Cardiac fibroblast (primary cell): ENCODE data around the gene IL19.

ENCODE experiments used
- DNase-seq, 2 donors: peaks; one replicate each; pipeline versions ENCODE4 v3.0.0 to v3.0.0-alpha.2; 2010; ENCODE audit warnings: low read depth in 2 of 2
- H3K4me3 ChIP-seq, 2 donors: replicated peaks in 1 of 2; 1 replicate in 1 of 2; 2 replicates in 1 of 2; pipeline ENCODE4 v1.5.1; 2011; ENCODE audit warnings: low read depth in 2 of 2, low read length in 2 of 2, mild to moderate bottlenecking in 2 of 2, moderate library complexity in 1 of 2
- TF ChIP-seq, protein P1 (sequence below): IDR thresholded peaks from one replicate; pipeline ENCODE4 v1.5.1; 2011; ENCODE audit warnings: low read depth, mild to moderate bottlenecking, low read length, inconsistent platforms

IL19 gene

DNA sequence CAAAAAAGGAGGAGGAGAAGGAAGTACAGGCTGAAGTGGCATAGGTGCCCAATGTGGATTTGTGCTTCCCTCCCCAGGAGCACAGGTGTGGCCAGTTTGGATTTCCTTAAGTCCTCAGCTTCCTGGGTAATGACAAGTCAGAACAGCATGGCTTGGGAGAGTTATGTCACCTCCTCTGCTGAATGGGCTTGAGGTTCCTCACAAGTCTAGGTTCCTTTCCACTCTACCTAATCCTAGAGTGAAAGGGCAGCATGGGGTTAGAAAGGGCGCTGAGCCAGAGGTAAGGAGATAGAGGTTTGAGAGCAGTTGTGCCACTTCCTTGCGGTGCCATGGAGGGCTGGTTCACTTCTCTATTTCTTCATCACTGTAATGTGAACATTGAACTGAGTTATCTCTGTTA is 59.3 kb downstream of the IL19 start:
- TF ChIP-seq, protein P1, sequence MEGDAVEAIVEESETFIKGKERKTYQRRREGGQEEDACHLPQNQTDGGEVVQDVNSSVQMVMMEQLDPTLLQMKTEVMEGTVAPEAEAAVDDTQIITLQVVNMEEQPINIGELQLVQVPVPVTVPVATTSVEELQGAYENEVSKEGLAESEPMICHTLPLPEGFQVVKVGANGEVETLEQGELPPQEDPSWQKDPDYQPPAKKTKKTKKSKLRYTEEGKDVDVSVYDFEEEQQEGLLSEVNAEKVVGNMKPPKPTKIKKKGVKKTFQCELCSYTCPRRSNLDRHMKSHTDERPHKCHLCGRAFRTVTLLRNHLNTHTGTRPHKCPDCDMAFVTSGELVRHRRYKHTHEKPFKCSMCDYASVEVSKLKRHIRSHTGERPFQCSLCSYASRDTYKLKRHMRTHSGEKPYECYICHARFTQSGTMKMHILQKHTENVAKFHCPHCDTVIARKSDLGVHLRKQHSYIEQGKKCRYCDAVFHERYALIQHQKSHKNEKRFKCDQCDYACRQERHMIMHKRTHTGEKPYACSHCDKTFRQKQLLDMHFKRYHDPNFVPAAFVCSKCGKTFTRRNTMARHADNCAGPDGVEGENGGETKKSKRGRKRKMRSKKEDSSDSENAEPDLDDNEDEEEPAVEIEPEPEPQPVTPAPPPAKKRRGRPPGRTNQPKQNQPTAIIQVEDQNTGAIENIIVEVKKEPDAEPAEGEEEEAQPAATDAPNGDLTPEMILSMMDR = no peak
- no peak for DNase-seq
- no peak overlapping the region for H3K4me3 ChIP-seq

DNA sequence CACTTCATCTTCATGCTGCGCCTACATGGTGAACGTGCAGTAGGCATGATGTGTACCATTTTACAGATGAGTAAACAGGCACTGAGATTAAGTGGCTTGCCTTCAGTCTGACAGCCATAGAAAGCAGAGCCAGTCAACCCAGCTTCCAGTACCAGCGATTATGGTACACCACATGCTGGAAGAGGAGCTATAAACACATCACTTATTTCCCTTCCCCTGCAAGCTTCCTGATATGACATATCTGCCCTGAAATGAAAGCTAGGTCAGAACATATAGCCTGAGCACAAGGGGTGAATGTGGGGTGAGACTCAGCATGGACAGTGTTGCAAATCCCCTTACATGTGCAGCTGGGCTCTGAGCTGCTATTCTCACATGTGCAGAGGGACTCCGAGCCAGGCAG is 61.1 kb downstream of the IL19 start:
- H3K4me3 ChIP-seq = no peak overlapping the region
- TF ChIP-seq, protein P1 = no peak
- DNase-seq = no peak

DNA sequence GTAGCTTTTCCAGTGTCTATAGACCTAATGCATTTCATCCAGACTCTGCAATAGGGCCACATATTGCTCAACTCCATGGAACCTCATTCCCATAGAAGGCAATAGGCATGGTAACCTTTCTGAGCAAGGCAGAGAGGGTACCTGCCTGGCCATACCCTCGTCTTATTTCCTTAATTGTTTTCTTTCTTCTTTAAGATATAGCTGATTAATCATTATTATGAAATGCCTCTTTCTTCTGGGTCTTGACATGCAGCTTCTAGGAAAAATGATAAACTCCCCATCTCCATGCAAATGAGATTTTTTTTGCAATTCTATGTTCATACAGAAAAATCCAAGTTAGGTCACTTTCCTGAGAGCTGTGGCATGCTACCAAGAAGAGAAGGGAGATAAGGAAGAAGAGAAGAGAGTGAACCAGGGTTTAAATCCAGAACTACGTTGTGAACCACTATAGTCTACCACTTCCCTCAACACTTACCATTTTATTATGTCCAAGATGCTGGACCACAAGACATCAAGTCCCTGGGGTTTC is 61.8 kb downstream of the IL19 start:
- DNase-seq = no peak
- H3K4me3 ChIP-seq = no peak overlapping the region
- TF ChIP-seq, protein P1 = no peak

DNA sequence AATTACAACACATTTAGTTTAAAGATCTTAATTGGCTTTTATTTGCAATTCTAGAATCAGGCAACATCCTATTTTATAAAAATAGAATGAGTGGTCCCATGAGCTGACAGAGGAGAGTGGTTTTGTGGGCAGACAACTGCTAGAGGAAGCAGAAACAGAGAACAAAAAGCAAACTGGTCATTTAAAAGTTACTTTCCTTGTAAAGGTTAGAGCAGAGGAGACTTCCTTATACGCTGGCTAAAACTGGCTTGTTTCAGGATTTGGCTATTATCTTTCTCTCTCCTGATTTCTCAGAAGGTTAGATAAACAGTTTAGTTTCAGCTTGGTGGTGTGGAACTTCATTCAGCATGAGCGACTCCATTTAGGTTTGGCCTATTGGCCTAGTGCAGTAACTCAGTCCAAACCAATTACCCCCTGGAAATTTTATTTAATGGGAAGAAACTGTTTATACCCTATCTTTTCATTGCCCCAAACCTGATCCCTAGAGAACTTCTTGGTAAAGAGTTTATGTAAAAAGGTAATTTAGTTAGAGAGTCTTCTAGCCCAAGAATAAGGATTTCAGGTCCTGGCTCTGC is 62.6 kb downstream of the IL19 start:
- H3K4me3 ChIP-seq = no peak overlapping the region
- TF ChIP-seq, protein P1 = no peak
- no peak for DNase-seq

DNA sequence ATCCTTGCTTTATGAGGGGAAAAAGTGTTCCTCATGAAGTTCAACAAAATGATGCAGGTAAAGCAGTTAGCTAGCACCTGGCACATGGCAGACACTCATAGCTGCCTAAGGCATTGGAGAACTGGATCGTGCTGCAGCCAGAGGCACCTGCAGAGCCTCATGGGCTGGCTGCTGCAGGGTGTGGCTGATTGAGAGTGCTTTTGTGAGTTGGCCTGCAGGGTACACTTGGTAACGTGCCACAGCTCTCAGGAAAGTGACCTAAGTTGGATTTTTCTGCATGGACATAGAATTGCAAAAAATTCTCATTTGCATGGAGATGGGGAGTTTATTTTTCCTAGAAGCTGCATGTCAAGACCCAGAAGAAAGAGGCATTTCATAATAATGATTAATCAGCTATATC is 63.2 kb downstream of the IL19 start:
- DNase-seq = no peak
- TF ChIP-seq, protein P1 = no peak
- H3K4me3 ChIP-seq = no peak overlapping the region

DNA sequence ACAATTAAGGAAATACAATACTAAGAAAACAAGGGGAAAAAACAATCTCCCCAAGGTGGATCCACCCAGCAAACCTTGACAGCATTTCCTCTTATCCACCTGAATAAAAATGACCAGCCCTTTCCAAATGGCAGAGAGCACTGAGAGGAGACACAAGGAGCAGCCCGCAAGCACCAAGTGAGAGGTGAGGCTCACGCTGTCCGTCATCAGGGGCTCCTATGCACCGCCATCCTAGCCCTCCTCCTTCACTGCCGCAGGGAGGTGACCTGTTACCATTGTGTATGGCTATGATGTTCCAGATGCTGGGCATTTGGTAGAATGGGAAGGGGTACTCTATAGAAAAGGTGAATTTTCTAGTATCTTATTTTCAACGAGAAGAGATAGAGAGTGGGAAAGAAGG is 63.6 kb downstream of the IL19 start:
- TF ChIP-seq, protein P1 = no peak
- no peak for DNase-seq
- H3K4me3 ChIP-seq = no peak overlapping the region

DNA sequence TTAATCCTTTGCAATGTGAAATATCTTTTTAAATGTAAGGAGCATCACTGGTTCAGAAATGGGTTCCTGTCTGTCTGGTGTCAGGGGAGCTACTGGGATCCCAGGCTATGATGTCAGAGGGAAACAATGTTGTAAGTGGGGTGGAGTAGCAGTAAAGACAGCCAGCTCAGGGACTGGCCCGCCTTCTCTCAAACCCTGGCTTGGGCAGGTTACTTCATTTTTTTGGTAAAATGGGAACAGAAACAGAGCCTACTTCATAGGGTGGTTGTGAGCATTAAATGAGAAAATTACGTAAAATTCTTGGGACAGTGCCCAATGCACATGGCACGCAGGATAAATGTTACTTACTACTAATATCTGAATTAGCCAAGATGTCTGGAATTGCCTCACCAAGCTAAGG is 64.1 kb downstream of the IL19 start:
- no peak overlapping the region for H3K4me3 ChIP-seq
- DNase-seq = peak; percentile 42 to 49
- TF ChIP-seq, protein P1 = no peak
